ENCODE results near the gene IER3. TPM values are rescaled to one million over a fixed set of nuclear protein-coding genes. Genes with fewer than 3 reads are reported as not detected.

Gene IER3
- total and polyA plus RNA-seq, 9 of the 15 experiments (the other 6 are each of a cell fraction or from before 2014, with no cell fraction given), result 1.5 to 30.0 (median 11.5) TPM

GRCh38 chr6:30721198-30722024 is 22.9 kb downstream of the IER3 start (continued):
- TF ChIP-seq ARID4B (CRISPR knock-in tag; IDR thresholded peaks at IDR 0.05) (peak; percentile 94), WHSC1 (IDR thresholded peaks at IDR 0.05; ENCODE audit: low read length) (no peak), ATF3 (IDR thresholded peaks at IDR 0.05) (no peak), ATF3 (CRISPR knock-in tag; conservative IDR thresholded peaks at IDR 0.05) (no peak), MAFG (tag; conservative IDR thresholded peaks at IDR 0.05) (no peak), C11orf30 (IDR thresholded peaks at IDR 0.05; ENCODE audit: low read depth) (no peak), ADNP (tag; IDR thresholded peaks at IDR 0.05) (no peak), KDM4B (IDR thresholded peaks at IDR 0.05; ENCODE audit: borderline replicate concordance in 2 of 2, low read depth in 1 of 2) (no peak), ZNF699 (CRISPR knock-in tag; IDR thresholded peaks at IDR 0.05; ENCODE audit: insufficient replicate concordance) (no peak), SRF (CRISPR knock-in tag; IDR thresholded peaks at IDR 0.05) (peak in 1 of 2 experiments; percentile 63; a peak in 1 of 4 replicates), ZFP30 (CRISPR knock-in tag; IDR thresholded peaks at IDR 0.05; ENCODE audit: borderline replicate concordance) (no peak), ZNF140 (CRISPR knock-in tag; IDR thresholded peaks at IDR 0.05) (no peak), PHTF2 (CRISPR knock-in tag; IDR thresholded peaks at IDR 0.05) (no peak), KLF10 (CRISPR knock-in tag; IDR thresholded peaks at IDR 0.05) (0 out of 2 replicates have a peak, but pooled peaks have one; percentile 33), SFPQ (IDR thresholded peaks at IDR 0.05; ENCODE audit: low read depth, low read length) (no peak), ZNF174 (CRISPR knock-in tag; IDR thresholded peaks at IDR 0.05) (no peak)
